Thymus (tissue), 11 donors: Measurements from ENCODE around the gene FAXDC2. TPM values are rescaled to one million over a fixed set of nuclear protein-coding genes. Genes with fewer than 3 reads are reported as not detected.

Experiments
- DNase-seq, 9 donors: peaks; one replicate each; pipeline ENCODE4 v3.0.0-alpha.2; 2013; ENCODE audit warnings: low spot score in 9 of 9, low read depth in 6 of 9, missing footprints in 1 of 9
- H3K27ac ChIP-seq, 2 donors: one replicate each; pipeline ENCODE4 v1.5.1; 2013; ENCODE audit warnings: control low read depth in 1 of 2, low read depth in 1 of 2, low read length in 1 of 2, mild to moderate bottlenecking in 1 of 2, moderate library complexity in 1 of 2
- H3K27me3 ChIP-seq, 2 donors: one replicate each; pipeline ENCODE4 v1.5.1; 2013; ENCODE audit warnings: low read length in 1 of 2; ENCODE audit not compliant: control insufficient read depth in 2 of 2, insufficient read depth in 1 of 2
- H3K36me3 ChIP-seq, 2 donors: one replicate each; pipeline ENCODE4 v1.5.1; 2013; ENCODE audit warnings: low read length in 1 of 2, mild to moderate bottlenecking in 1 of 2, moderate library complexity in 1 of 2; ENCODE audit not compliant: control insufficient read depth in 2 of 2, insufficient read depth in 2 of 2
- H3K4me1 ChIP-seq, 2 donors: one replicate each; pipeline ENCODE4 v1.5.1; 2013; ENCODE audit warnings: low read length in 2 of 2; ENCODE audit not compliant: control insufficient read depth in 2 of 2, insufficient read depth in 2 of 2
- H3K4me3 ChIP-seq, 2 donors: one replicate each; pipeline ENCODE4 v1.5.1; 2013; ENCODE audit warnings: low read length in 2 of 2, control low read depth in 1 of 2, mild to moderate bottlenecking in 1 of 2
- H3K9me3 ChIP-seq, 2 donors: one replicate each; pipeline ENCODE4 v1.5.1; 2013; ENCODE audit warnings: low read length in 1 of 2, mild to moderate bottlenecking in 1 of 2; ENCODE audit not compliant: control insufficient read depth in 2 of 2, insufficient read depth in 1 of 2
- WGBS: extraction: QIAGEN DNeasy Blood & Tissue Kit; methylation state at CpG from one replicate; pipeline ENCODE4 v1.1.7; 2013; 5-methylcytosine and 5-hydroxymethylcytosine counted together
- polyA plus RNA-seq: library from polyadenylated mRNA; stranded (reverse); fragments of 200-250 nt; gene quantifications from one replicate; pipeline ENCODE4 v1.2.3, GENCODE V29; 2013
- total RNA-seq: library from RNA; stranded (reverse); fragments of 120-200 nt; gene quantifications from one replicate; pipeline ENCODE4 v1.2.4, GENCODE V29; 2013
- donor health status: healthy.

FAXDC2 gene
- total and polyA plus RNA-seq, 2 donors: 2.9 to 17.6 TPM

- Histone ChIP-seq H3K36me3 (peaks cover 30 to 47% of the 10 kb centered on the region in 2 donors), H3K4me1 (peaks cover 9 to 12% of the 10 kb centered on the region in 2 donors), H3K27me3 (no peaks in the 10 kb centered on the region), H3K9me3 (no peaks in the 10 kb centered on the region), H3K4me3 (no peak overlapping the region), H3K27ac (no peak overlapping the region)
- WGBS: 96% methylated on average over 7 of the region's 7 CpGs
- no peak for DNase-seq
These were observed 13.1 kb upstream of the FAXDC2 start for GRCh38 chr5:154863291-154864080.

GRCh38 chr5:154862766-154863165 is 12.4 kb upstream of the FAXDC2 start:
- H3K27me3 ChIP-seq: no peaks in the 10 kb centered on the region
- peaks cover 28 to 45% of the 10 kb centered on the region in 2 donors for H3K36me3 ChIP-seq
- no peak overlapping the region for H3K4me3 ChIP-seq
- 93% methylated on average over 2 of the region's 2 CpGs for WGBS
- DNase-seq: no peak
- H3K27ac ChIP-seq: no peak overlapping the region
- peaks cover 9 to 12% of the 10 kb centered on the region in 2 donors for H3K4me1 ChIP-seq
- H3K9me3 ChIP-seq: no peaks in the 10 kb centered on the region

- Histone ChIP-seq H3K27me3 (no peaks in the 10 kb centered on the region), H3K4me1 (peaks cover 9 to 17% of the 10 kb centered on the region in 2 donors), H3K9me3 (no peaks in the 10 kb centered on the region), H3K4me3 (no peak overlapping the region), H3K27ac (no peak overlapping the region), H3K36me3 (peaks cover 28 to 45% of the 10 kb centered on the region in 2 donors)
- 93% methylated on average over 8 of the region's 8 CpGs for WGBS
- DNase-seq: no peak
These were observed 11.5 kb upstream of the FAXDC2 start for GRCh38 chr5:154861946-154862345.

- peaks cover 23 to 34% of the 10 kb centered on the region in 2 donors for H3K36me3 ChIP-seq
- peak overlapping the region in 1 of 2 donors; percentile 97 for H3K27ac ChIP-seq
- H3K9me3 ChIP-seq: no peaks in the 10 kb centered on the region
- DNase-seq: peak in 1 of 9 donors; percentile 32
- H3K27me3 ChIP-seq: no peaks in the 10 kb centered on the region
- H3K4me1 ChIP-seq: peaks cover 9 to 22% of the 10 kb centered on the region in 2 donors
- 27% methylated on average over 4 of the region's 4 CpGs for WGBS
- peak overlapping the region; percentile 58 to 88 for H3K4me3 ChIP-seq
These were observed 10.4 kb upstream of the FAXDC2 start for GRCh38 chr5:154860765-154861164.

- H3K4me3 ChIP-seq: peak overlapping the region; percentile 58 to 88
- no peaks in the 10 kb centered on the region for H3K27me3 ChIP-seq
- H3K27ac ChIP-seq: peak overlapping the region; percentile 91 to 97
- DNase-seq: peak in 2 of 9 donors; percentile 2 to 26
- H3K9me3 ChIP-seq: no peaks in the 10 kb centered on the region
- peaks cover 16 to 27% of the 10 kb centered on the region in 2 donors for H3K36me3 ChIP-seq
- WGBS: 54% methylated on average over 5 of the region's 5 CpGs
- peaks cover 9 to 22% of the 10 kb centered on the region in 2 donors for H3K4me1 ChIP-seq
These were observed 9.7 kb upstream of the FAXDC2 start for GRCh38 chr5:154860123-154860522.

GRCh38 chr5:154858972-154859871 is 8.8 kb upstream of the FAXDC2 start:
- WGBS: under 1% methylated on average over 26 of the region's 26 CpGs
- H3K4me1 ChIP-seq: peaks cover 9 to 22% of the 10 kb centered on the region in 2 donors
- DNase-seq: peak in 8 of 9 donors; percentile 22 to 70 (median 38)
- no peaks in the 10 kb centered on the region for H3K27me3 ChIP-seq
- H3K9me3 ChIP-seq: no peaks in the 10 kb centered on the region
- peak overlapping the region; percentile 91 to 97 for H3K27ac ChIP-seq
- H3K36me3 ChIP-seq: peaks cover 12 to 18% of the 10 kb centered on the region in 2 donors
- H3K4me3 ChIP-seq: peak overlapping the region; percentile 58 to 88

- Histone ChIP-seq H3K27ac (peak within 1 kb of the TSS; percentile 97 to 100), H3K4me3 (peak within 1 kb of the TSS; percentile 58 to 88), H3K27me3 (no peaks in the 10 kb centered on the region), H3K9me3 (no peaks in the 10 kb centered on the region), H3K36me3 (peaks cover 5 to 12% of the 10 kb centered on the region in 2 donors), H3K4me1 (peaks cover 9 to 22% of the 10 kb centered on the region in 2 donors)
- peak in 8 of 9 donors; percentile 90 to 98 (median 96) for DNase-seq
- under 1% methylated on average over 65 of the region's 65 CpGs for WGBS
These were observed 8.0 kb upstream of the FAXDC2 start, which contains the start of gene CNOT8 for GRCh38 chr5:154858297-154858971. TSS of gene CNOT8 (plus strand) at chr5:154858627. CDS start at chr5:154863279, 4,652 bp downstream.

- H3K27me3 ChIP-seq: no peaks in the 10 kb centered on the region
- peak overlapping the region; percentile 58 to 88 for H3K4me3 ChIP-seq
- peak overlapping the region; percentile 97 to 100 for H3K27ac ChIP-seq
- WGBS: under 1% methylated on average over 59 of the region's 59 CpGs
- H3K9me3 ChIP-seq: no peaks in the 10 kb centered on the region
- H3K36me3 ChIP-seq: peaks cover 0 to 7% of the 10 kb centered on the region in 2 donors
- peaks cover 9 to 22% of the 10 kb centered on the region in 2 donors for H3K4me1 ChIP-seq
- peak in 8 of 9 donors; percentile 80 to 95 (median 85) for DNase-seq
These were observed 7.3 kb upstream of the FAXDC2 start for GRCh38 chr5:154857530-154858296.
